ENCODE measurements around the gene OPN4. TPM values are rescaled to one million over a fixed set of nuclear protein-coding genes. Genes with fewer than 3 reads are reported as not detected.

The OPN4 gene
- total and polyA plus RNA-seq, 2 donors (not counting 3 experiments of a cell fraction or from before 2014, with no cell fraction given): not detected

DNA sequence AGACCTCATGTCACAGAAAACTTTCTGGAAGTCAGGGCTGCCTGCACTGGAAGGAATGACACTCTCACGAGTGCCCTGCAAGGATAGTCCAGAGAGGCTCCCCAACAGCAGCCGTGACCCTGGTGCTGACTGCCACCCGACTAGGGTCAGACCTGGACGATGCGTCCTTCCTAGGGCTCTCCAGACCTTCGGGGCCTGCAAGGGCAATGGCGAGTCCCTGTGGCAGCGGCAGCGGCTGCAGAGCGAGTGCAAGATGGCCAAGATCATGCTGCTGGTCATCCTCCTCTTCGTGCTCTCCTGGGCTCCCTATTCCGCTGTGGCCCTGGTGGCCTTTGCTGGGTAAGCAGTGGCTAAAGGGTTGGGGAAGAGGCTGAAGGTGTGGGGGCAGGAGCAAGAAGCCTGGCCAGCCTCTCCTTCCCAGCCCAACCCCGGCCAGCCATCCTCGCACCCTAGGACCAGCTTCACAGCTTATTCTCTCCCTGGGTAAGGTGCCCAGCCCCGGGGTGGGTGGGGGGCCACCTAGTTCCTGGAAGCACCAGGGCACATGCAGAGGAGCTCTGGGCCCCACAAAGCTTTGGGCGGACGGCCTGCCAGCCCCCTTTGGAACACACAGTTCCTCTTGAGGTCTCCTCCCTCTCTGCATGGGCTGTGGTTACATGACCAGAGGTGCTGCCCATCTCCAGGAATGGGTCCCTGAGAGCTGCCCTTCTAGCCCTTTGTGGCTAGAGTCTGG, 5.5 kb downstream of the OPN4 start:
- Histone ChIP-seq H3K79me2 (ENCODE audit: control insufficient read depth, insufficient read depth, low read length) (no peaks in the 10 kb centered on the region), H3K36me3 (ENCODE audit: control insufficient read depth in 2 of 2, extremely low read depth in 1 of 2, insufficient read depth in 2 of 2, low read length in 2 of 2) (no peaks in the 10 kb centered on the region), H3K4me1 (ENCODE audit: control insufficient read depth, extremely low read depth, insufficient read depth, low read length) (no peaks in the 10 kb centered on the region), H3K4me3 (replicated peaks in 1 of 3; ENCODE audit: insufficient read depth in 1 of 3, low read depth in 1 of 3, low read length in 3 of 3) (no peak overlapping the region), H3K27me3 (ENCODE audit: control insufficient read depth in 2 of 2, insufficient read depth in 2 of 2, low read length in 2 of 2) (no peaks in the 10 kb centered on the region), H3K27ac (ENCODE audit: insufficient read depth, low read depth, low read length) (no peak overlapping the region), H3K9me1 (replicated peaks; ENCODE audit: control insufficient read depth, extremely low read depth, insufficient read depth, low read length) (no peaks in the 10 kb centered on the region), H3K9ac (replicated peaks; ENCODE audit: extremely low read depth, insufficient read depth, low read length) (no peak overlapping the region), H3K9me3 (replicated peaks; ENCODE audit: control insufficient read depth, insufficient read depth, low read length) (no peaks in the 10 kb centered on the region), H2AFZ (ENCODE audit: low read depth, low read length) (no peak overlapping the region), H4K20me1 (replicated peaks; ENCODE audit: control insufficient read depth, extremely low read depth, insufficient read depth, low read length) (no peaks in the 10 kb centered on the region), H3K4me2 (ENCODE audit: insufficient read depth, low read length) (no peak overlapping the region)
- DNase-seq (ENCODE audit: low read depth, low spot score) (no peak), FAIRE-seq (no peak)
- dilution Hi-C loops (cut with MboI; ENCODE audit: extremely low pct_ligation_motif_present, low sequenced_read_pairs) (no loop called here), intact Hi-C loops (cut with micrococcal nuclease) (no loop called here)
- BruUV-seq (replicated peaks): no TSS peak
- POLR2A ChIA-PET: no interaction called here
- TF ChIP-seq POLR2A (IDR thresholded peaks at IDR 0.05; ENCODE audit: low read depth, low read length) (no peak), POLR2AphosphoS5 (IDR thresholded peaks at IDR 0.05; ENCODE audit: insufficient read depth, low read depth, low read length) (no peak), JUN (IDR thresholded peaks at IDR 0.05; ENCODE audit: borderline replicate concordance, insufficient read depth, insufficient read length, low read depth) (no peak), EZH2 (IDR thresholded peaks at IDR 0.05; ENCODE audit: borderline replicate concordance, low read depth, low read length, severe bottlenecking) (no peak), FOS (IDR thresholded peaks at IDR 0.05; ENCODE audit: borderline replicate concordance, insufficient read depth, low read length) (no peak), GATA2 (IDR thresholded peaks at IDR 0.05; ENCODE audit: insufficient read depth, insufficient read length, low read depth, low read length) (no peak), MYC (IDR thresholded peaks at IDR 0.05; ENCODE audit: low read depth, low read length) (no peak)
- TF ChIP-seq, protein P1, sequence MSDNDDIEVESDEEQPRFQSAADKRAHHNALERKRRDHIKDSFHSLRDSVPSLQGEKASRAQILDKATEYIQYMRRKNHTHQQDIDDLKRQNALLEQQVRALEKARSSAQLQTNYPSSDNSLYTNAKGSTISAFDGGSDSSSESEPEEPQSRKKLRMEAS (IDR thresholded peaks at IDR 0.05; ENCODE audit: insufficient read depth, insufficient read length): no peak
- CTCF ChIA-PET: no interaction called here

Data from endothelial cell of umbilical vein (primary cell).